SK-N-SH (cell line): ENCODE measurements around the gene CRYBG3. TPM values are rescaled to one million over a fixed set of nuclear protein-coding genes. Genes with fewer than 3 reads are reported as not detected.

Source experiments
- CTCF ChIA-PET: fragments of 300-600, 350-600 bp; formaldehyde crosslinking; extraction: SDS; loops from one replicate; lab custom pipeline; 2021; lab: Yijun Ruan, JAX
- POLR2A ChIA-PET: fragments of 350-600 bp; sonication (Branson Sonifier 250); formaldehyde crosslinking; extraction: SDS; loops from one replicate; lab custom pipeline; 2020; ENCODE audit warnings: antibody characterized with exemption, inconsistent platforms; lab: Yijun Ruan, JAX
- DNase-seq: peaks from one replicate; pipeline ENCODE4 v3.0.0; 2012
- H2AFZ ChIP-seq: fragments of 200-600 bp; sonication (generic); 2 replicates; pipeline ENCODE4 v1.8.1; 2016; ENCODE audit warnings: antibody characterized with exemption, mild to moderate bottlenecking, low read depth
- H3F3A ChIP-seq: fragments of 200-600 bp; sonication (generic); replicated peaks from 2 replicates; pipeline ENCODE3; 2016; ENCODE audit warnings: antibody characterized with exemption, mild to moderate bottlenecking; ENCODE audit not compliant: insufficient read depth
- H3K27ac ChIP-seq, 2 experiments: fragments of 200-500 bp in 1 of 2; fragments of 200-600 bp in 1 of 2; sonication (Bioruptor generic) in 1 of 2; sonication (generic), shearing (Covaris generic) in 1 of 2; 2 replicates each; pipeline versions ENCODE4 v1.5.1 to v1.6.1; 2014 to 2016; ENCODE audit warnings: low read depth in 2 of 2, inconsistent platforms in 1 of 2, low read length in 1 of 2, mild to moderate bottlenecking in 1 of 2, mixed read lengths in 1 of 2
- H3K27me3 ChIP-seq: fragments of 200-600 bp; sonication (generic), shearing (Covaris generic); 2 replicates; pipeline ENCODE4 v1.6.1; 2016; ENCODE audit warnings: mixed run types; ENCODE audit not compliant: insufficient read depth
- H3K36me3 ChIP-seq, 2 experiments: fragments of 200-500 bp in 1 of 2; fragments of 200-600 bp in 1 of 2; sonication (Bioruptor generic) in 1 of 2; sonication (generic) in 1 of 2; replicated peaks in 1 of 2; 2 replicates each; pipeline versions ENCODE3 to v1.5.1; 2014 to 2016; ENCODE audit warnings: low read length in 1 of 2, mild to moderate bottlenecking in 1 of 2; ENCODE audit not compliant: insufficient read depth in 2 of 2, control insufficient read depth in 1 of 2
- H3K4me1 ChIP-seq, 2 experiments: fragments of 200-500 bp in 1 of 2; fragments of 200-600 bp in 1 of 2; sonication (Bioruptor generic) in 1 of 2; sonication (generic), shearing (Covaris generic) in 1 of 2; 2 replicates each; pipeline versions ENCODE4 v1.5.1 to v1.6.1; 2014 to 2016; ENCODE audit warnings: low read depth in 1 of 2, low read length in 1 of 2, mixed run types in 1 of 2; ENCODE audit not compliant: insufficient read depth in 2 of 2, control insufficient read depth in 1 of 2
- H3K4me2 ChIP-seq: fragments of 200-600 bp; sonication (generic), shearing (Covaris generic); 2 replicates; pipeline ENCODE4 v1.6.1; 2017; ENCODE audit warnings: mixed run types
- H3K4me3 ChIP-seq, 2 experiments: fragments of 200-500 bp in 1 of 2; fragments of 200-600 bp in 1 of 2; sonication (Bioruptor generic) in 1 of 2; sonication (generic), shearing (Covaris generic) in 1 of 2; 2 replicates each; pipeline versions ENCODE4 v1.5.1 to v1.8.1; 2014 to 2016; ENCODE audit warnings: low read depth in 2 of 2, inconsistent platforms in 1 of 2, low read length in 1 of 2, mild to moderate bottlenecking in 1 of 2, mixed read lengths in 1 of 2, moderate library complexity in 1 of 2
- H3K79me2 ChIP-seq: fragments of 200-600 bp; sonication (generic); 2 replicates; pipeline ENCODE4 v1.8.1; 2017; ENCODE audit warnings: mild to moderate bottlenecking; ENCODE audit not compliant: insufficient read depth
- H3K9ac ChIP-seq: fragments of 200-600 bp; sonication (generic); 2 replicates; pipeline ENCODE4 v1.6.1; 2017; ENCODE audit warnings: mixed run types
- H3K9me2 ChIP-seq: fragments of 200-600 bp; sonication (generic); 2 replicates; pipeline ENCODE4 v1.6.1; 2017; ENCODE audit warnings: mixed run types
- H3K9me3 ChIP-seq: fragments of 200-600 bp; sonication (generic); 2 replicates; pipeline ENCODE4 v1.6.1; 2017; ENCODE audit warnings: mixed run types, mild to moderate bottlenecking, moderate library complexity
- H4K20me1 ChIP-seq: fragments of 200-600 bp; sonication (generic); 2 replicates; pipeline ENCODE4 v1.6.1; 2017; ENCODE audit warnings: mild to moderate bottlenecking, mixed run types; ENCODE audit not compliant: insufficient read depth
- CHD2 ChIP-seq: fragments of 150-350 bp; IDR thresholded peaks from 2 replicates; pipeline ENCODE4 v1.6.1; 2018; ENCODE audit warnings: low read length; ENCODE audit not compliant: partially characterized antibody
- EZH2phosphoT487 ChIP-seq: fragments of 200-600 bp; sonication (generic); IDR thresholded peaks from 2 replicates; pipeline ENCODE4 v1.6.1; 2017; ENCODE audit warnings: low read depth, mixed run types, mild to moderate bottlenecking, antibody characterized with exemption, moderate library complexity, borderline replicate concordance
- GABPA ChIP-seq: IDR thresholded peaks from 2 replicates; pipeline ENCODE4 v1.4.0; 2012; ENCODE audit warnings: low read depth, mild to moderate bottlenecking
- GATA2 ChIP-seq: sonication (generic); formaldehyde crosslinking; IDR thresholded peaks from 2 replicates; pipeline ENCODE4 v1.5.0; 2020; ENCODE audit warnings: mild to moderate bottlenecking, missing genetic modification reagents
- MEF2A ChIP-seq: IDR thresholded peaks from 2 replicates; pipeline ENCODE4 v1.4.0; 2012; ENCODE audit warnings: low read depth, borderline replicate concordance
- MXI1 ChIP-seq: IDR thresholded peaks from 2 replicates; pipeline ENCODE4 v1.6.1; 2012; ENCODE audit warnings: mild to moderate bottlenecking, low read depth, low read length, improper control_type of control experiment
- RAD21 ChIP-seq: IDR thresholded peaks from 2 replicates; pipeline ENCODE4 v1.6.1; 2012; ENCODE audit warnings: mild to moderate bottlenecking, low read length
- RCOR1 ChIP-seq: fragments of 150-350 bp; IDR thresholded peaks from 2 replicates; pipeline ENCODE4 v1.6.1; 2017; ENCODE audit warnings: antibody characterized with exemption, low read length
- RFX5 ChIP-seq: IDR thresholded peaks from 2 replicates; pipeline ENCODE4 v1.6.1; 2012; ENCODE audit warnings: mild to moderate bottlenecking, improper control_type of control experiment, low read length
- SMC3 ChIP-seq: IDR thresholded peaks from 2 replicates; pipeline ENCODE4 v1.6.1; 2012; ENCODE audit warnings: low read depth, low read length, improper control_type of control experiment
- WGBS: methylation state at CpG from one replicate; pipeline ENCODE4 v1.1.6; 2017; ENCODE audit warnings: low lambda C conversion rate; 5-methylcytosine and 5-hydroxymethylcytosine counted together
- polyA plus RNA-seq, 3 experiments: library from polyadenylated mRNA; depleted of rRNA; stranded (reverse); fragments of >200 nt; gene quantifications; 2 replicates each; pipeline ENCODE4 v1.2.3, GENCODE V29; 2012
- TF ChIP-seq, protein P1 (sequence below): IDR thresholded peaks from 2 replicates; pipeline ENCODE4 v1.4.0; 2012; ENCODE audit warnings: low read depth, borderline replicate concordance
- TF ChIP-seq, protein P2 (sequence below): fragments of 150-350 bp; IDR thresholded peaks from 2 replicates; pipeline ENCODE4 v1.6.1; 2016; ENCODE audit warnings: mild to moderate bottlenecking, low read depth, low read length
- TF ChIP-seq, protein P3 (sequence below): IDR thresholded peaks from 2 replicates; pipeline ENCODE4 v1.4.0; 2012; ENCODE audit warnings: low read depth, borderline replicate concordance
- TF ChIP-seq, protein P4 (sequence below): fragments of 200-600 bp; sonication (generic); IDR thresholded peaks from 2 replicates; pipeline ENCODE4 v1.6.1; 2017; ENCODE audit warnings: antibody characterized with exemption, mild to moderate bottlenecking, moderate library complexity
- TF ChIP-seq, protein P5 (sequence below): IDR thresholded peaks from 2 replicates; pipeline ENCODE4; 2012

Gene CRYBG3
- polyA plus RNA-seq, 1 of the 3 experiments (the other 2 are of a cell fraction): 2.4 TPM

DNA sequence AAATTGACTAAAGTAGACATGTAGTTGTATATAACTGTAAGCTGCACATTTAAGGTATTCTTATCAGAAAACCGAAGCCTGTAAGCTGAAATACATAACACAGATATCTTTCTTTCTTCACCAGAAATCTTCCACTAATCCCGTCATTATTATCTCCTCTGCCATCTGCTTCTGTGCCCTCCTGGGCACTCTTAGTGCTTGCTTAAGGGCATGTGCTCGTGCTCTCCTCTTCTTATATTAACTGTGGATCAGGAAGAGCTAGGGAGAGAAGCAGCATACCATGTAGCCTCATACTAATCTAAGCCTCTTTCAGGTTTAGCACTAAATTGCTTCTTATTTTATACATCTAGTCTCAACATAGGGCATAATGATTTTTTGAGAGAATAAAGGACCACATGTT is 89.6 kb downstream of the CRYBG3 start:
- Histone ChIP-seq H3K27me3 (no peaks in the 10 kb centered on the region), H3F3A (no peaks in the 10 kb centered on the region), H3K9ac (no peak overlapping the region), H3K4me3 (no peak overlapping the region), H3K9me2 (no peaks in the 10 kb centered on the region), H4K20me1 (no peaks in the 10 kb centered on the region), H2AFZ (no peak overlapping the region), H3K27ac (no peak overlapping the region), H3K4me1 (no peaks in the 10 kb centered on the region; a peak in 1 of 4 replicates), H3K36me3 (peaks cover 6 to 29% of the 10 kb centered on the region in 2 experiments), H3K79me2 (no peaks in the 10 kb centered on the region), H3K4me2 (no peak overlapping the region), H3K9me3 (no peaks in the 10 kb centered on the region)
- 79% methylated on average over 3 of the region's 3 CpGs for WGBS
- DNase-seq: no peak
- TF ChIP-seq, protein P1, sequence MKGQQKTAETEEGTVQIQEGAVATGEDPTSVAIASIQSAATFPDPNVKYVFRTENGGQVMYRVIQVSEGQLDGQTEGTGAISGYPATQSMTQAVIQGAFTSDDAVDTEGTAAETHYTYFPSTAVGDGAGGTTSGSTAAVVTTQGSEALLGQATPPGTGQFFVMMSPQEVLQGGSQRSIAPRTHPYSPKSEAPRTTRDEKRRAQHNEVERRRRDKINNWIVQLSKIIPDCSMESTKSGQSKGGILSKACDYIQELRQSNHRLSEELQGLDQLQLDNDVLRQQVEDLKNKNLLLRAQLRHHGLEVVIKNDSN: no peak
- TF ChIP-seq, protein P2, sequence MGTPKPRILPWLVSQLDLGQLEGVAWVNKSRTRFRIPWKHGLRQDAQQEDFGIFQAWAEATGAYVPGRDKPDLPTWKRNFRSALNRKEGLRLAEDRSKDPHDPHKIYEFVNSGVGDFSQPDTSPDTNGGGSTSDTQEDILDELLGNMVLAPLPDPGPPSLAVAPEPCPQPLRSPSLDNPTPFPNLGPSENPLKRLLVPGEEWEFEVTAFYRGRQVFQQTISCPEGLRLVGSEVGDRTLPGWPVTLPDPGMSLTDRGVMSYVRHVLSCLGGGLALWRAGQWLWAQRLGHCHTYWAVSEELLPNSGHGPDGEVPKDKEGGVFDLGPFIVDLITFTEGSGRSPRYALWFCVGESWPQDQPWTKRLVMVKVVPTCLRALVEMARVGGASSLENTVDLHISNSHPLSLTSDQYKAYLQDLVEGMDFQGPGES: no peak
- no peak for TF ChIP-seq EZH2phosphoT487
- TF ChIP-seq, protein P3, sequence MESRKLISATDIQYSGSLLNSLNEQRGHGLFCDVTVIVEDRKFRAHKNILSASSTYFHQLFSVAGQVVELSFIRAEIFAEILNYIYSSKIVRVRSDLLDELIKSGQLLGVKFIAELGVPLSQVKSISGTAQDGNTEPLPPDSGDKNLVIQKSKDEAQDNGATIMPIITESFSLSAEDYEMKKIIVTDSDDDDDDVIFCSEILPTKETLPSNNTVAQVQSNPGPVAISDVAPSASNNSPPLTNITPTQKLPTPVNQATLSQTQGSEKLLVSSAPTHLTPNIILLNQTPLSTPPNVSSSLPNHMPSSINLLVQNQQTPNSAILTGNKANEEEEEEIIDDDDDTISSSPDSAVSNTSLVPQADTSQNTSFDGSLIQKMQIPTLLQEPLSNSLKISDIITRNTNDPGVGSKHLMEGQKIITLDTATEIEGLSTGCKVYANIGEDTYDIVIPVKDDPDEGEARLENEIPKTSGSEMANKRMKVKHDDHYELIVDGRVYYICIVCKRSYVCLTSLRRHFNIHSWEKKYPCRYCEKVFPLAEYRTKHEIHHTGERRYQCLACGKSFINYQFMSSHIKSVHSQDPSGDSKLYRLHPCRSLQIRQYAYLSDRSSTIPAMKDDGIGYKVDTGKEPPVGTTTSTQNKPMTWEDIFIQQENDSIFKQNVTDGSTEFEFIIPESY: no peak
- no peak for TF ChIP-seq CHD2
- TF ChIP-seq SMC3: no peak
- no peak for TF ChIP-seq RAD21
- no peak for TF ChIP-seq RFX5
- ChIA-PET CTCF (interaction anchor here (2.2 kb wide), 1 partner anchor 13 kb away, joined by 8 read pairs; no protein-coding TSS in a partner anchor), POLR2A (no interaction called here)

DNA sequence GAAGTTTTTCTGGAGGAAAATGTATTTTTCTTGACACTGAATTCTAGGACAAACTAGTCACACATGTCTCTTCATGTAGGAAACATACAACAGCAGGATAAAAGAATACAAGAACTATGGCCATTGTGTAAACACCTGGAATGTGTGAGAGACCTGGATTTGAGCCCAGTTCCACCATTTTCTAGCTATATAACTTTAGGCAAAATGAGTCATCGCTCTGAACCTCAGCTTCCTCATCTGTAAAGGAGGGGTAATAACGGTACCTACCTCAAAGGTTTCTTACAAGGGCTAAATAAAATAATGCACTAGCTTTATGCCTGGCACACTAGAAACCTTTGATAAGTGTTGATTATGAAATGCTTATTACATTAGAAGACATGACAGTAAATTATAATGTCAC is 92.6 kb downstream of the CRYBG3 start:
- CTCF ChIA-PET: interaction anchor here (1.0 kb wide), 1 partner anchor 11 kb away, joined by 3 read pairs; no protein-coding TSS in a partner anchor
- TF ChIP-seq MXI1: no peak
- no peak for TF ChIP-seq MEF2A
- no peak for TF ChIP-seq GABPA
- TF ChIP-seq, protein P2: no peak
- TF ChIP-seq SMC3: no peak
- TF ChIP-seq, protein P4, sequence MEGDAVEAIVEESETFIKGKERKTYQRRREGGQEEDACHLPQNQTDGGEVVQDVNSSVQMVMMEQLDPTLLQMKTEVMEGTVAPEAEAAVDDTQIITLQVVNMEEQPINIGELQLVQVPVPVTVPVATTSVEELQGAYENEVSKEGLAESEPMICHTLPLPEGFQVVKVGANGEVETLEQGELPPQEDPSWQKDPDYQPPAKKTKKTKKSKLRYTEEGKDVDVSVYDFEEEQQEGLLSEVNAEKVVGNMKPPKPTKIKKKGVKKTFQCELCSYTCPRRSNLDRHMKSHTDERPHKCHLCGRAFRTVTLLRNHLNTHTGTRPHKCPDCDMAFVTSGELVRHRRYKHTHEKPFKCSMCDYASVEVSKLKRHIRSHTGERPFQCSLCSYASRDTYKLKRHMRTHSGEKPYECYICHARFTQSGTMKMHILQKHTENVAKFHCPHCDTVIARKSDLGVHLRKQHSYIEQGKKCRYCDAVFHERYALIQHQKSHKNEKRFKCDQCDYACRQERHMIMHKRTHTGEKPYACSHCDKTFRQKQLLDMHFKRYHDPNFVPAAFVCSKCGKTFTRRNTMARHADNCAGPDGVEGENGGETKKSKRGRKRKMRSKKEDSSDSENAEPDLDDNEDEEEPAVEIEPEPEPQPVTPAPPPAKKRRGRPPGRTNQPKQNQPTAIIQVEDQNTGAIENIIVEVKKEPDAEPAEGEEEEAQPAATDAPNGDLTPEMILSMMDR: no peak
- TF ChIP-seq, protein P5, sequence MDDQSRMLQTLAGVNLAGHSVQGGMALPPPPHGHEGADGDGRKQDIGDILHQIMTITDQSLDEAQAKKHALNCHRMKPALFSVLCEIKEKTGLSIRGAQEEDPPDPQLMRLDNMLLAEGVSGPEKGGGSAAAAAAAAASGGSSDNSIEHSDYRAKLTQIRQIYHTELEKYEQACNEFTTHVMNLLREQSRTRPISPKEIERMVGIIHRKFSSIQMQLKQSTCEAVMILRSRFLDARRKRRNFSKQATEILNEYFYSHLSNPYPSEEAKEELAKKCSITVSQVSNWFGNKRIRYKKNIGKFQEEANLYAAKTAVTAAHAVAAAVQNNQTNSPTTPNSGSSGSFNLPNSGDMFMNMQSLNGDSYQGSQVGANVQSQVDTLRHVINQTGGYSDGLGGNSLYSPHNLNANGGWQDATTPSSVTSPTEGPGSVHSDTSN: no peak
- TF ChIP-seq RCOR1: no peak
- no peak for TF ChIP-seq GATA2 (CRISPR knock-in tag)
- TF ChIP-seq, protein P3: no peak

More for the DNA sequence above, 92.6 kb downstream of the CRYBG3 start:
- POLR2A ChIA-PET: no interaction called here
- no peak overlapping the region for H3K9ac ChIP-seq
- whole genome bisulfite sequencing: 51% methylated on average over 2 of the region's 2 CpGs
- no peaks in the 10 kb centered on the region for H3K9me3 ChIP-seq
- H3K4me2 ChIP-seq: no peak overlapping the region
- no peaks in the 10 kb centered on the region for H3K9me2 ChIP-seq
- peaks cover 0 to 6% of the 10 kb centered on the region in 2 experiments; a peak in 3 of 4 replicates for H3K4me1 ChIP-seq
- no peaks in the 10 kb centered on the region for H3F3A ChIP-seq
- H3K4me3 ChIP-seq: no peak overlapping the region
- H2AFZ ChIP-seq: no peak overlapping the region
- no peak overlapping the region for H3K27ac ChIP-seq
- no peaks in the 10 kb centered on the region for H3K79me2 ChIP-seq
- H3K27me3 ChIP-seq: no peaks in the 10 kb centered on the region
- peaks cover 12 to 41% of the 10 kb centered on the region in 2 experiments for H3K36me3 ChIP-seq
- DNase-seq: no peak
- no peaks in the 10 kb centered on the region for H4K20me1 ChIP-seq
